GM12801 (cell line): ENCODE measurements around the gene UBE2E1.

ENCODE experiments used
- CTCF ChIP-seq: IDR thresholded peaks from one replicate; pipeline ENCODE4 v1.5.1; 2011; ENCODE audit warnings: control low read depth; ENCODE audit not compliant: insufficient read length; ENCODE audit errors: extremely low read depth

The UBE2E1 gene

GRCh38 chr3:23872330-23872729 is 66.6 kb downstream of the UBE2E1 start:
- TF ChIP-seq CTCF, result no peak

- no peak for TF ChIP-seq CTCF
Observed at GRCh38 chr3:23873941-23874340, 68.2 kb downstream of the UBE2E1 start.

GRCh38 chr3:23874359-23875112 is 68.8 kb downstream of the UBE2E1 start:
- TF ChIP-seq CTCF, result no peak

GRCh38 chr3:23875113-23875725 is 69.5 kb downstream of the UBE2E1 start:
- TF ChIP-seq CTCF, result no peak

- TF ChIP-seq CTCF, result no peak
Observed at GRCh38 chr3:23876923-23877322, 71.2 kb downstream of the UBE2E1 start.

- TF ChIP-seq CTCF, result no peak
Observed at GRCh38 chr3:23877329-23877980, 71.7 kb downstream of the UBE2E1 start.

GRCh38 chr3:23879485-23879884 is 73.7 kb downstream of the UBE2E1 start:
- no peak for TF ChIP-seq CTCF
